ENCODE data around the gene DENND2A. TPM values are rescaled to one million over a fixed set of nuclear protein-coding genes. Genes with fewer than 3 reads are reported as not detected.

DENND2A gene
- total RNA-seq, 1 experiment from 2014 or later = 10.0 TPM

DNA sequence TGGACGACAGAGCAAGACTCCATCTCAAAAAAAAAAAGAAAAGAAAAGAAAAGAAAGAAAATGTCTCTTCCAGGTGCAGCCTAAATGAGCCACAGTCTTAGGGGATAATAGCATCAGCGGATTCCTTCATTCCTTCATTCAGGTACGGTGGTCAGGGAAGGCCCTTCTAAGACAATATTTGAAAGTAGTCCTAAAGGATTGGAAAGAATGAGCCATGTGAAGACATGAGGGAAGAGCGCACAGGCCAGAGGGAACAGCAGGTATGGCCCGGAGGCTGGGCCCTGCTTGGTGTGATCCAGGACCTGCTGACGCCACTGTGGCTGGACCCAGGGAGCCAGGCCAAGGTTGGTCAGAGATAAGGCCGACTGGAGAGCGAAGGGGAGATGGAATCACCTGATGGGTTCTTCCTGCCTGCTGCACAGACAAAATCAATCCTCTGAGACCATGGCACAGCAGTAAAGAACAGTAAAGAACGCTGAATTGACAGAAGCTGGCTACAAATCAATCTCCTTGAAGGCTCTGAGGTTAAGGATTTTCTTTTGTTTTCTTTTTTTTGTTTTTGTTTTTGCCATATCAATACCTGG lies 145.0 kb downstream of the DENND2A start:
- no peak for DNase-seq (ENCODE audit: low spot score)
- TF ChIP-seq, protein P1, sequence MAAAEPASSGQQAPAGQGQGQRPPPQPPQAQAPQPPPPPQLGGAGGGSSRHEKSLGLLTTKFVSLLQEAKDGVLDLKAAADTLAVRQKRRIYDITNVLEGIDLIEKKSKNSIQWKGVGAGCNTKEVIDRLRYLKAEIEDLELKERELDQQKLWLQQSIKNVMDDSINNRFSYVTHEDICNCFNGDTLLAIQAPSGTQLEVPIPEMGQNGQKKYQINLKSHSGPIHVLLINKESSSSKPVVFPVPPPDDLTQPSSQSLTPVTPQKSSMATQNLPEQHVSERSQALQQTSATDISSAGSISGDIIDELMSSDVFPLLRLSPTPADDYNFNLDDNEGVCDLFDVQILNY (CRISPR knock-in tag; IDR thresholded peaks at IDR 0.05) = no peak
- ChIA-PET POLR2A (no interaction called here), CTCF (no interaction called here)
- no peak overlapping the region for H3K4me3 Mint-ChIP-seq
- no peaks in the 10 kb centered on the region for H3K36me3 Mint-ChIP-seq
- no peaks in the 10 kb centered on the region for H3K27me3 Mint-ChIP-seq (ENCODE audit: low read depth)
- ATAC-seq = no peak
- no peak overlapping the region for H3K27ac Mint-ChIP-seq
- no peaks in the 10 kb centered on the region for H3K9me3 Mint-ChIP-seq
- H3K4me1 Mint-ChIP-seq = no peaks in the 10 kb centered on the region

DNA sequence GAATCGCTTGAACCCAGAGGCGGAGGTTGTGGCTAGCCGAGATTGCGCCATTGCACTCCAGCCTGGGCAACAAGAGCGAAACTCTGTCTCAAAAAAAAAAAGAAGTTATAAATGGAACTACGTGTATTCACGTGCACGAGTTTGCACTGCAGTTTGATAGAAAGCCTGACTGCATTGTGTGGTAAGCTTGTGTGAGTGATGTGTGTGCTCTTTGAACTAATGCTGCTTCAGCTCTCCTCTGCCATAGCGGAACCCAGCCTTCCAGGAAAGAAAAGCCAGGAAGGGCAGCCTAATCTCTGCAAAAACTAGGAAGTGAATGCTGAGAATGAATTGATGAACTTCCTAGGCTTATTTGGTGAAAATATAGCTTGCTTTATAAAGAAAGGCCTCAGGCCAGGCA lies 145.7 kb downstream of the DENND2A start:
- no peak for TF ChIP-seq ZNF416 (CRISPR knock-in tag; IDR thresholded peaks at IDR 0.05)
- TF ChIP-seq, protein P2, sequence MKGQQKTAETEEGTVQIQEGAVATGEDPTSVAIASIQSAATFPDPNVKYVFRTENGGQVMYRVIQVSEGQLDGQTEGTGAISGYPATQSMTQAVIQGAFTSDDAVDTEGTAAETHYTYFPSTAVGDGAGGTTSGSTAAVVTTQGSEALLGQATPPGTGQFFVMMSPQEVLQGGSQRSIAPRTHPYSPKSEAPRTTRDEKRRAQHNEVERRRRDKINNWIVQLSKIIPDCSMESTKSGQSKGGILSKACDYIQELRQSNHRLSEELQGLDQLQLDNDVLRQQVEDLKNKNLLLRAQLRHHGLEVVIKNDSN (CRISPR knock-in tag; IDR thresholded peaks at IDR 0.05) = no peak
- TF ChIP-seq, protein P3, sequence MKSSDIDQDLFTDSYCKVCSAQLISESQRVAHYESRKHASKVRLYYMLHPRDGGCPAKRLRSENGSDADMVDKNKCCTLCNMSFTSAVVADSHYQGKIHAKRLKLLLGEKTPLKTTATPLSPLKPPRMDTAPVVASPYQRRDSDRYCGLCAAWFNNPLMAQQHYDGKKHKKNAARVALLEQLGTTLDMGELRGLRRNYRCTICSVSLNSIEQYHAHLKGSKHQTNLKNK (CRISPR knock-in tag; IDR thresholded peaks at IDR 0.05) = no peak
- TF ChIP-seq ZNF138 (CRISPR knock-in tag; conservative IDR thresholded peaks at IDR 0.05) = no peak
- TF ChIP-seq, protein P4, sequence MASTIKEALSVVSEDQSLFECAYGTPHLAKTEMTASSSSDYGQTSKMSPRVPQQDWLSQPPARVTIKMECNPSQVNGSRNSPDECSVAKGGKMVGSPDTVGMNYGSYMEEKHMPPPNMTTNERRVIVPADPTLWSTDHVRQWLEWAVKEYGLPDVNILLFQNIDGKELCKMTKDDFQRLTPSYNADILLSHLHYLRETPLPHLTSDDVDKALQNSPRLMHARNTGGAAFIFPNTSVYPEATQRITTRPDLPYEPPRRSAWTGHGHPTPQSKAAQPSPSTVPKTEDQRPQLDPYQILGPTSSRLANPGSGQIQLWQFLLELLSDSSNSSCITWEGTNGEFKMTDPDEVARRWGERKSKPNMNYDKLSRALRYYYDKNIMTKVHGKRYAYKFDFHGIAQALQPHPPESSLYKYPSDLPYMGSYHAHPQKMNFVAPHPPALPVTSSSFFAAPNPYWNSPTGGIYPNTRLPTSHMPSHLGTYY (CRISPR knock-in tag; IDR thresholded peaks at IDR 0.05) = no peak
- TF ChIP-seq, protein P5, sequence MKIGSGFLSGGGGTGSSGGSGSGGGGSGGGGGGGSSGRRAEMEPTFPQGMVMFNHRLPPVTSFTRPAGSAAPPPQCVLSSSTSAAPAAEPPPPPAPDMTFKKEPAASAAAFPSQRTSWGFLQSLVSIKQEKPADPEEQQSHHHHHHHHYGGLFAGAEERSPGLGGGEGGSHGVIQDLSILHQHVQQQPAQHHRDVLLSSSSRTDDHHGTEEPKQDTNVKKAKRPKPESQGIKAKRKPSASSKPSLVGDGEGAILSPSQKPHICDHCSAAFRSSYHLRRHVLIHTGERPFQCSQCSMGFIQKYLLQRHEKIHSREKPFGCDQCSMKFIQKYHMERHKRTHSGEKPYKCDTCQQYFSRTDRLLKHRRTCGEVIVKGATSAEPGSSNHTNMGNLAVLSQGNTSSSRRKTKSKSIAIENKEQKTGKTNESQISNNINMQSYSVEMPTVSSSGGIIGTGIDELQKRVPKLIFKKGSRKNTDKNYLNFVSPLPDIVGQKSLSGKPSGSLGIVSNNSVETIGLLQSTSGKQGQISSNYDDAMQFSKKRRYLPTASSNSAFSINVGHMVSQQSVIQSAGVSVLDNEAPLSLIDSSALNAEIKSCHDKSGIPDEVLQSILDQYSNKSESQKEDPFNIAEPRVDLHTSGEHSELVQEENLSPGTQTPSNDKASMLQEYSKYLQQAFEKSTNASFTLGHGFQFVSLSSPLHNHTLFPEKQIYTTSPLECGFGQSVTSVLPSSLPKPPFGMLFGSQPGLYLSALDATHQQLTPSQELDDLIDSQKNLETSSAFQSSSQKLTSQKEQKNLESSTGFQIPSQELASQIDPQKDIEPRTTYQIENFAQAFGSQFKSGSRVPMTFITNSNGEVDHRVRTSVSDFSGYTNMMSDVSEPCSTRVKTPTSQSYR (CRISPR knock-in tag; IDR thresholded peaks at IDR 0.05) = no peak
- TF ChIP-seq SOX15 (CRISPR knock-in tag; IDR thresholded peaks at IDR 0.05) = no peak
- no peak for TF ChIP-seq ZNF396 (CRISPR knock-in tag; IDR thresholded peaks at IDR 0.05; ENCODE audit: borderline replicate concordance)
- TF ChIP-seq, protein P6, sequence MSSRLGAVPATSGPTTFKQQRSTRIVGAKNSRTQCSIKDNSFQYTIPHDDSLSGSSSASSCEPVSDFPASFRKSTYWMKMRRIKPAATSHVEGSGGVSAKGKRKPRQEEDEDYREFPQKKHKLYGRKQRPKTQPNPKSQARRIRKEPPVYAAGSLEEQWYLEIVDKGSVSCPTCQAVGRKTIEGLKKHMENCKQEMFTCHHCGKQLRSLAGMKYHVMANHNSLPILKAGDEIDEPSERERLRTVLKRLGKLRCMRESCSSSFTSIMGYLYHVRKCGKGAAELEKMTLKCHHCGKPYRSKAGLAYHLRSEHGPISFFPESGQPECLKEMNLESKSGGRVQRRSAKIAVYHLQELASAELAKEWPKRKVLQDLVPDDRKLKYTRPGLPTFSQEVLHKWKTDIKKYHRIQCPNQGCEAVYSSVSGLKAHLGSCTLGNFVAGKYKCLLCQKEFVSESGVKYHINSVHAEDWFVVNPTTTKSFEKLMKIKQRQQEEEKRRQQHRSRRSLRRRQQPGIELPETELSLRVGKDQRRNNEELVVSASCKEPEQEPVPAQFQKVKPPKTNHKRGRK (CRISPR knock-in tag; IDR thresholded peaks at IDR 0.05; ENCODE audit: borderline replicate concordance) = no peak
- no peak for TF ChIP-seq OVOL2 (CRISPR knock-in tag; IDR thresholded peaks at IDR 0.05; ENCODE audit: borderline replicate concordance)
- TF ChIP-seq, protein P7, sequence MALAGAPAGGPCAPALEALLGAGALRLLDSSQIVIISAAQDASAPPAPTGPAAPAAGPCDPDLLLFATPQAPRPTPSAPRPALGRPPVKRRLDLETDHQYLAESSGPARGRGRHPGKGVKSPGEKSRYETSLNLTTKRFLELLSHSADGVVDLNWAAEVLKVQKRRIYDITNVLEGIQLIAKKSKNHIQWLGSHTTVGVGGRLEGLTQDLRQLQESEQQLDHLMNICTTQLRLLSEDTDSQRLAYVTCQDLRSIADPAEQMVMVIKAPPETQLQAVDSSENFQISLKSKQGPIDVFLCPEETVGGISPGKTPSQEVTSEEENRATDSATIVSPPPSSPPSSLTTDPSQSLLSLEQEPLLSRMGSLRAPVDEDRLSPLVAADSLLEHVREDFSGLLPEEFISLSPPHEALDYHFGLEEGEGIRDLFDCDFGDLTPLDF (CRISPR knock-in tag; IDR thresholded peaks at IDR 0.05) = no peak
- no peak for TF ChIP-seq ESRRA (CRISPR knock-in tag; IDR thresholded peaks at IDR 0.05; ENCODE audit: borderline replicate concordance)
- no peak for TF ChIP-seq NR3C1 (CRISPR knock-in tag; conservative IDR thresholded peaks at IDR 0.05; ENCODE audit: low read depth)
- TF ChIP-seq, protein P8, sequence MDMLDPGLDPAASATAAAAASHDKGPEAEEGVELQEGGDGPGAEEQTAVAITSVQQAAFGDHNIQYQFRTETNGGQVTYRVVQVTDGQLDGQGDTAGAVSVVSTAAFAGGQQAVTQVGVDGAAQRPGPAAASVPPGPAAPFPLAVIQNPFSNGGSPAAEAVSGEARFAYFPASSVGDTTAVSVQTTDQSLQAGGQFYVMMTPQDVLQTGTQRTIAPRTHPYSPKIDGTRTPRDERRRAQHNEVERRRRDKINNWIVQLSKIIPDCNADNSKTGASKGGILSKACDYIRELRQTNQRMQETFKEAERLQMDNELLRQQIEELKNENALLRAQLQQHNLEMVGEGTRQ (CRISPR knock-in tag; IDR thresholded peaks at IDR 0.05) = no peak
- TF ChIP-seq, protein P9, sequence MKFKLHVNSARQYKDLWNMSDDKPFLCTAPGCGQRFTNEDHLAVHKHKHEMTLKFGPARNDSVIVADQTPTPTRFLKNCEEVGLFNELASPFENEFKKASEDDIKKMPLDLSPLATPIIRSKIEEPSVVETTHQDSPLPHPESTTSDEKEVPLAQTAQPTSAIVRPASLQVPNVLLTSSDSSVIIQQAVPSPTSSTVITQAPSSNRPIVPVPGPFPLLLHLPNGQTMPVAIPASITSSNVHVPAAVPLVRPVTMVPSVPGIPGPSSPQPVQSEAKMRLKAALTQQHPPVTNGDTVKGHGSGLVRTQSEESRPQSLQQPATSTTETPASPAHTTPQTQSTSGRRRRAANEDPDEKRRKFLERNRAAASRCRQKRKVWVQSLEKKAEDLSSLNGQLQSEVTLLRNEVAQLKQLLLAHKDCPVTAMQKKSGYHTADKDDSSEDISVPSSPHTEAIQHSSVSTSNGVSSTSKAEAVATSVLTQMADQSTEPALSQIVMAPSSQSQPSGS (CRISPR knock-in tag; IDR thresholded peaks at IDR 0.05; ENCODE audit: borderline replicate concordance, low read depth) = no peak
- TF ChIP-seq ZBTB21 (CRISPR knock-in tag; IDR thresholded peaks at IDR 0.05; ENCODE audit: borderline replicate concordance) = no peak
- TF ChIP-seq, protein P1 (CRISPR knock-in tag; IDR thresholded peaks at IDR 0.05) = no peak
- no peak for TF ChIP-seq MXD4 (CRISPR knock-in tag; IDR thresholded peaks at IDR 0.05; ENCODE audit: borderline replicate concordance)
- no peak for TF ChIP-seq ELF4 (CRISPR knock-in tag; IDR thresholded peaks at IDR 0.05; ENCODE audit: low read depth)
- TF ChIP-seq, protein P10, sequence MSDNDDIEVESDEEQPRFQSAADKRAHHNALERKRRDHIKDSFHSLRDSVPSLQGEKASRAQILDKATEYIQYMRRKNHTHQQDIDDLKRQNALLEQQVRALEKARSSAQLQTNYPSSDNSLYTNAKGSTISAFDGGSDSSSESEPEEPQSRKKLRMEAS (CRISPR knock-in tag; IDR thresholded peaks at IDR 0.05) = no peak
- no peaks in the 10 kb centered on the region for H3K4me1 Mint-ChIP-seq
- H3K9me3 Mint-ChIP-seq = no peaks in the 10 kb centered on the region
- ChIA-PET CTCF (no interaction called here), POLR2A (no interaction called here)
- H3K4me3 Mint-ChIP-seq = no peak overlapping the region
- no peak overlapping the region for H3K27ac Mint-ChIP-seq
- H3K36me3 Mint-ChIP-seq = no peaks in the 10 kb centered on the region
- no peak for DNase-seq (ENCODE audit: low spot score)
- H3K27me3 Mint-ChIP-seq (ENCODE audit: low read depth) = no peaks in the 10 kb centered on the region
- no peak for ATAC-seq
